GM19455 (cell line): ENCODE results near the gene ACTA2.
A peak's percentile ranks its signal among the peaks of the same experiment; 100 is the strongest.

Source experiments
- ATAC-seq: cut with Tn5 transposase; IDR thresholded peaks from one replicate; pipeline ENCODE4 v1.9.1; 2021; ENCODE audit not compliant: unreplicated experiment

ACTA2 gene

DNA sequence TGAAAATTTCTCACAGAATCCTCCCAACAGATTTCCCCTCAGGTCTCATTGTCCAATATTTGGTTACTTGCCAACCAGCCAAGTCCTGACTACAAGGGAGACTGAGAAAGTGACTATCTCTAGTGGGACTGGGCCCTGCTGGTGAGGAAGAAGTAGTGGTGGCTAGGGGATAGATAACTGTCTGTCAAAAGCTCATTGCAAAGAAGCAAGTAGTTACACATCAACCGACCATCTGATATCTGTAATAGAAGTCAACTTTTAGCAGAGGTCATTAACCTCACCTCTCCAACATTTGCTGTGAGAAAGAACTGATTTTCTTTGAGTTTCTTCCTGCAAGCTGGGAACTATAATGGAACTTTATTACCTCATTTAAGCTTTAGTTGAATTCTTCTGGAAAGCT, 57.3 kb downstream of the ACTA2 start:
- ATAC-seq: no peak

- no peak for ATAC-seq
Observed at GRCh38 chr10:88893611-88894010, 59.0 kb downstream of the ACTA2 start.

GRCh38 chr10:88892222-88892967, 60.2 kb downstream of the ACTA2 start:
- ATAC-seq: no peak

- no peak for ATAC-seq
Observed at GRCh38 chr10:88890681-88891381, 61.7 kb downstream of the ACTA2 start.

GRCh38 chr10:88889559-88890337, 62.8 kb downstream of the ACTA2 start:
- peak; percentile 72 for ATAC-seq

- no peak for ATAC-seq
Observed at GRCh38 chr10:88888810-88889445, 63.6 kb downstream of the ACTA2 start.

- ATAC-seq: peak; percentile 52
Observed at GRCh38 chr10:88886557-88886956, 66.0 kb downstream of the ACTA2 start.
